ENCODE data around the gene NETO1.

DNA sequence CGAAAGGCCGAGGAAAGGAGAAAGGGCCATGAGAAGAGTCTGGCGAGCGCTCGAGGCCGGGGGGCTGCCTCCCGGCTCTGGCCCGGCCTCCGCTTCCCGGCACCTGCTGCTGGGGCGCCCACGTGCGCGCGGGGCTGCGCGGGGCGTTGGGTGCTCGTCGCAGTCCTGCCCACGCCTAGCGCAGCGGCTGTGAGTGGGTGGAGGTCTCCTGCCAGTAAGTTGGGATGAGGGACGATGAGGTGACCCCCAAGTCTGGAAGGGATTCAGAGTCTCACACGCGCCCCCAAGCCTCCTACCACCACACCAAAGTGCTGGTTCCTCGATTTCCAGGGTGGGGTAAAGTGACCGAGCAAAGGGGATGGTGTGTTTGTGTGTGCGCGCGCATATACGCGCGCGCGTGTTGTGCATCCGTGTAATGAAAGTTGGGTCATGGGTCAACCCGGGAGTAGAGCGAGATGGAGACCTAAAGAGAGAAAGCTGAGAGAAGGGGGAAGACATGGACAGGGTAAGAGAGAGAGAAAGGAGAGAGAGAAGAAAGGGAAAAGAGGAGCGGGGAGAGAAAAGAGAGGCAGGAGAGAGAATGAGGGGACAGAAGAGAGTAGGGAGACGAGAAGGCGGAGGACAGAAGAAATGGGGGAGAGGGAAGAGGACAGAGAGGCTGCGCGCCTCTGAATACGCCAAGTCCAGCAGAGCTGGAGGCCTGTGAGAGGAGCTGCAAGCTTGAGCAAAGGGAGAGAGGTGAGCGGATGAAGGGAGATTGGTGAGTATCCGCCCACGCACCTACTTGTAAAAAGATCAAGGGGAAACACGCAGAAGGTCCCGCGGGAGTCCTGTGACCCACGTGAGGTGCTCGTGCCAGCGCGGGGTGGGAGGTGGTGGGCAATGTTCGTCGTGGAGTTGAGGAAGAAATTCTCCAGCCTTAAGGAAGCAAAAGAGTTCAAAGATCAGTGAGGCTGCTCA is 1.7 kb upstream of the NETO1 start:
- TF ChIP-seq TAF1 (conservative IDR thresholded peaks at IDR 0.05) (no peak), GABPA (IDR thresholded peaks at IDR 0.05 in 1 of 2, conservative IDR thresholded peaks at IDR 0.05 in 1 of 2) (no peak), JUND (IDR thresholded peaks at IDR 0.05) (no peak), YY1 (IDR thresholded peaks at IDR 0.05) (no peak), RAD21 (IDR thresholded peaks at IDR 0.05) (no peak), HNF4G (IDR thresholded peaks at IDR 0.05) (no peak)
- TF ChIP-seq, protein P1, sequence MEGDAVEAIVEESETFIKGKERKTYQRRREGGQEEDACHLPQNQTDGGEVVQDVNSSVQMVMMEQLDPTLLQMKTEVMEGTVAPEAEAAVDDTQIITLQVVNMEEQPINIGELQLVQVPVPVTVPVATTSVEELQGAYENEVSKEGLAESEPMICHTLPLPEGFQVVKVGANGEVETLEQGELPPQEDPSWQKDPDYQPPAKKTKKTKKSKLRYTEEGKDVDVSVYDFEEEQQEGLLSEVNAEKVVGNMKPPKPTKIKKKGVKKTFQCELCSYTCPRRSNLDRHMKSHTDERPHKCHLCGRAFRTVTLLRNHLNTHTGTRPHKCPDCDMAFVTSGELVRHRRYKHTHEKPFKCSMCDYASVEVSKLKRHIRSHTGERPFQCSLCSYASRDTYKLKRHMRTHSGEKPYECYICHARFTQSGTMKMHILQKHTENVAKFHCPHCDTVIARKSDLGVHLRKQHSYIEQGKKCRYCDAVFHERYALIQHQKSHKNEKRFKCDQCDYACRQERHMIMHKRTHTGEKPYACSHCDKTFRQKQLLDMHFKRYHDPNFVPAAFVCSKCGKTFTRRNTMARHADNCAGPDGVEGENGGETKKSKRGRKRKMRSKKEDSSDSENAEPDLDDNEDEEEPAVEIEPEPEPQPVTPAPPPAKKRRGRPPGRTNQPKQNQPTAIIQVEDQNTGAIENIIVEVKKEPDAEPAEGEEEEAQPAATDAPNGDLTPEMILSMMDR (IDR thresholded peaks at IDR 0.05; ENCODE audit: low read depth, low read length, missing input control) = no peak
